Calu3 (cell line): ENCODE results near the gene DSE. TPM values are rescaled to one million over a fixed set of nuclear protein-coding genes. Genes with fewer than 3 reads are reported as not detected.

Experiments used
- BruUV-seq: library from RNA; stranded (reverse); fragments of 400-500 nt; replicated peaks from 2 replicates; lab custom pipeline; 2021; lab: Mats Ljungman, UMichigan
- CTCF ChIA-PET: fragments of 300-600 bp; sonication (Branson Sonifier 250); formaldehyde crosslinking; loops from one replicate; lab custom pipeline; 2022; ENCODE audit warnings: antibody characterized with exemption; lab: Charles Lee
- DNase-seq: peaks from one replicate; pipeline ENCODE4 v3.0.0; 2022
- H3K27ac Mint-ChIP-seq: one replicate; pipeline ENCODE4 v1.8.0; 2022; ENCODE audit warnings: mixed read lengths; ENCODE audit not compliant: unreplicated experiment
- H3K27me3 Mint-ChIP-seq: one replicate; pipeline ENCODE4 v1.8.0; 2022; ENCODE audit warnings: mixed read lengths; ENCODE audit not compliant: unreplicated experiment
- H3K36me3 Mint-ChIP-seq: one replicate; pipeline ENCODE4 v1.8.0; 2022; ENCODE audit warnings: mild to moderate bottlenecking, moderate library complexity, mixed read lengths; ENCODE audit not compliant: insufficient read depth, unreplicated experiment
- H3K4me1 Mint-ChIP-seq: one replicate; pipeline ENCODE4 v1.8.0; 2022; ENCODE audit warnings: mild to moderate bottlenecking, low read depth, mixed read lengths; ENCODE audit not compliant: unreplicated experiment
- H3K4me3 Mint-ChIP-seq: one replicate; pipeline ENCODE4 v1.8.0; 2022; ENCODE audit warnings: mild to moderate bottlenecking, low read depth, moderate library complexity, mixed read lengths; ENCODE audit not compliant: unreplicated experiment
- H3K9me3 Mint-ChIP-seq: one replicate; pipeline ENCODE4 v1.8.0; 2022; ENCODE audit warnings: low read depth, mixed read lengths; ENCODE audit not compliant: unreplicated experiment
- CTCF ChIP-seq: fragments of 200-600 bp; IDR thresholded peaks from one replicate; pipeline ENCODE4 v1.8.0; 2022; ENCODE audit warnings: antibody characterized with exemption; ENCODE audit not compliant: unreplicated experiment
- intact Hi-C: fragments of 100-400 bp; cut with micrococcal nuclease; formaldehyde crosslinking; loops from one replicate; pipeline ENCODE4 v1.10.0; 2022; ENCODE audit not compliant: unreplicated experiment
- total RNA-seq: library from RNA; stranded (reverse); gene quantifications from 2 replicates; pipeline ENCODE4 v1.2.3, GENCODE V29; 2022

The DSE gene
- total RNA-seq, 1 experiment from 2014 or later: 43.8 TPM

- CTCF ChIA-PET: no interaction called here
- Mint-ChIP-seq H3K9me3 (no peaks in the 10 kb centered on the region), H3K4me1 (peaks cover 13% of the 10 kb centered on the region), H3K27ac (no peak overlapping the region), H3K4me3 (no peak overlapping the region), H3K36me3 (peaks cover 5% of the 10 kb centered on the region), H3K27me3 (no peaks in the 10 kb centered on the region)
- BruUV-seq: no TSS peak
- no peak for TF ChIP-seq CTCF
- DNase-seq: no peak
- intact Hi-C loops: loop anchor here (5.0 kb wide), 1 partner anchor 113 kb away; no protein-coding TSS in a partner anchor
These were observed 29.6 kb downstream of the DSE start for GRCh38 chr6:116400328-116400727.

GRCh38 chr6:116402108-116402937, 31.6 kb downstream of the DSE start:
- Mint-ChIP-seq H3K4me3 (no peak overlapping the region), H3K4me1 (peaks cover 19% of the 10 kb centered on the region), H3K27ac (no peak overlapping the region), H3K9me3 (no peaks in the 10 kb centered on the region), H3K27me3 (no peaks in the 10 kb centered on the region), H3K36me3 (peaks cover 5% of the 10 kb centered on the region)
- BruUV-seq: no TSS peak
- CTCF ChIA-PET: interaction anchor here (1.0 kb wide), 1 partner anchor 115 kb away, joined by 3 read pairs; no protein-coding TSS in a partner anchor
- no peak for DNase-seq
- no peak for TF ChIP-seq CTCF
- intact Hi-C loops: loop anchor here (5.0 kb wide), 1 partner anchor 115 kb away; no protein-coding TSS in a partner anchor

GRCh38 chr6:116403205-116403604, 32.5 kb downstream of the DSE start:
- no peaks in the 10 kb centered on the region for H3K27me3 Mint-ChIP-seq
- no peaks in the 10 kb centered on the region for H3K9me3 Mint-ChIP-seq
- DNase-seq: no peak
- peaks cover 19% of the 10 kb centered on the region for H3K4me1 Mint-ChIP-seq
- intact Hi-C loops: loop anchor here (5.0 kb wide), 1 partner anchor 116 kb away; no protein-coding TSS in a partner anchor
- peaks cover 5% of the 10 kb centered on the region for H3K36me3 Mint-ChIP-seq
- no peak for TF ChIP-seq CTCF
- no peak overlapping the region for H3K4me3 Mint-ChIP-seq
- H3K27ac Mint-ChIP-seq: no peak overlapping the region
- BruUV-seq: no TSS peak
- CTCF ChIA-PET: no interaction called here

- CTCF ChIA-PET: interaction anchor here (0.6 kb wide), 1 partner anchor 82 kb away, joined by 5 read pairs; no protein-coding TSS in a partner anchor
- no peak overlapping the region for H3K4me3 Mint-ChIP-seq
- no peak for DNase-seq
- H3K4me1 Mint-ChIP-seq: peaks cover 9% of the 10 kb centered on the region
- no TSS peak for BruUV-seq
- no peaks in the 10 kb centered on the region for H3K36me3 Mint-ChIP-seq
- no peak overlapping the region for H3K27ac Mint-ChIP-seq
- intact Hi-C loops: loop anchor here (5.0 kb wide), 1 partner anchor 117 kb away; no protein-coding TSS in a partner anchor
- no peaks in the 10 kb centered on the region for H3K9me3 Mint-ChIP-seq
- TF ChIP-seq CTCF: no peak
- no peaks in the 10 kb centered on the region for H3K27me3 Mint-ChIP-seq
These were observed 33.9 kb downstream of the DSE start for GRCh38 chr6:116404696-116405095.
